Activated CD4-positive, alpha-beta T cell treated with anti-CD3 and anti-CD28 coated beads, Interleukin-2, amount 50 U/mL, for 48 hours (primary cell): ENCODE measurements around the gene GAS5.

Experiments
- DNase-seq, 2 experiments: peaks; one replicate each; pipeline ENCODE4 v3.0.0-alpha.2; 2020

Gene GAS5

GRCh38 chr1:173823781-173824314 lies 43.9 kb downstream of the GAS5 start:
- DNase-seq = no peak

GRCh38 chr1:173821680-173822079 lies 46.1 kb downstream of the GAS5 start:
- no peak for DNase-seq

- DNase-seq = no peak
These were observed 49.3 kb downstream of the GAS5 start for GRCh38 chr1:173818459-173818858.
